Stimulated activated CD4-positive, alpha-beta T cell treated with anti-CD3 and anti-CD28 coated beads, Interleukin-4, amount 100 ng/mL, for 1 hour (primary cell): ENCODE data around the gene PTPRD.

Experiments
- DNase-seq: peaks from one replicate; pipeline ENCODE4 v3.0.0-alpha.2; 2020

Gene PTPRD

GRCh38 chr9:9730174-9730573 is 882.6 kb downstream of the PTPRD start:
- no peak for DNase-seq

- DNase-seq, result no peak
Measured at GRCh38 chr9:9729082-9729481, 883.7 kb downstream of the PTPRD start.

- DNase-seq, result no peak
Measured at GRCh38 chr9:9719373-9720112, 893.3 kb downstream of the PTPRD start.

GRCh38 chr9:9718691-9719090 is 894.1 kb downstream of the PTPRD start:
- no peak for DNase-seq

GRCh38 chr9:9679433-9679832 is 933.4 kb downstream of the PTPRD start:
- no peak for DNase-seq

GRCh38 chr9:9674461-9674860 is 938.3 kb downstream of the PTPRD start:
- DNase-seq, result no peak

- no peak for DNase-seq
Measured at GRCh38 chr9:9670454-9670853, 942.3 kb downstream of the PTPRD start.

- DNase-seq, result no peak
Measured at GRCh38 chr9:9645006-9645405, 967.8 kb downstream of the PTPRD start.

- no peak for DNase-seq
Measured at GRCh38 chr9:9631284-9631683, 981.5 kb downstream of the PTPRD start.

- DNase-seq, result no peak
Measured at GRCh38 chr9:9625248-9625647, 987.6 kb downstream of the PTPRD start.

- no peak for DNase-seq
Measured at GRCh38 chr9:9623506-9623905, 989.3 kb downstream of the PTPRD start.

GRCh38 chr9:9621355-9621940 is 991.4 kb downstream of the PTPRD start:
- DNase-seq, result no peak

- no peak for DNase-seq
Measured at GRCh38 chr9:9620736-9621135, 992.1 kb downstream of the PTPRD start.

- no peak for DNase-seq
Measured at GRCh38 chr9:9615086-9615485, 997.7 kb downstream of the PTPRD start.

- no peak for DNase-seq
Measured at GRCh38 chr9:9614607-9615006, 998.2 kb downstream of the PTPRD start.

- DNase-seq, result no peak
Measured at GRCh38 chr9:9612755-9613154, 1000.0 kb downstream of the PTPRD start.

- no peak for DNase-seq
Measured at GRCh38 chr9:9612270-9612669, 1000.5 kb downstream of the PTPRD start.

GRCh38 chr9:9605681-9606080 is 1007.1 kb downstream of the PTPRD start:
- no peak for DNase-seq

GRCh38 chr9:9603345-9603744 is 1009.5 kb downstream of the PTPRD start:
- no peak for DNase-seq

GRCh38 chr9:9598723-9599122 is 1014.1 kb downstream of the PTPRD start:
- DNase-seq, result no peak

GRCh38 chr9:9592104-9592503 is 1020.7 kb downstream of the PTPRD start:
- DNase-seq, result no peak

- no peak for DNase-seq
Measured at GRCh38 chr9:9585920-9586319, 1026.9 kb downstream of the PTPRD start.

GRCh38 chr9:9574080-9574479 is 1038.7 kb downstream of the PTPRD start:
- DNase-seq, result no peak

GRCh38 chr9:9565700-9566099 is 1047.1 kb downstream of the PTPRD start:
- DNase-seq, result no peak

GRCh38 chr9:9563817-9564216 is 1049.0 kb downstream of the PTPRD start:
- DNase-seq, result no peak
